ENCODE results near the gene SPSB1.

The SPSB1 gene

DNA sequence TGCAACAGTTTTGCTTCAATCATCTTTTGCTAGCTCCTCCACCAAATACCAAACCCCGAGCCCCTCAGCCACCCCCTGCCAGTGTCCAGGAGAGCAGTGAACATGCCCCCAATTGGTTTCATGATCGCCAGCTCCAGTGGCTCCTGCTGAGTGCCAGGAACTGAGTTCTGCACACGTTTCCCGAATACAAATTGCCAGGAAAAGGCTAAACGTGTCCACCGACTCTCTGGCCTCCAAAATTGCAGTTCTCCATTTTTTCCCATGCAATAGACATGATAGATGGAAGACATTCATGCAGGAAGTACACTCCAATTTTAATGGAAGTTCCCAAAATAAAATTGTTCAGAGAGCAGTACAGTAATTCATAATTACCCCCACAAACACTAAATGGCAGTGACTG is 101.3 kb downstream of the SPSB1 start:
- H3K4me1 ChIP-seq (ENCODE audit: insufficient read depth, insufficient read length) = peaks cover 6% of the 10 kb centered on the region
- H3K9me3 ChIP-seq (ENCODE audit: insufficient read depth, low read length) = peaks cover 8% of the 10 kb centered on the region; the same call in 1 of the 2 replicates
- H3K9ac ChIP-seq (ENCODE audit: insufficient read length, low read depth) = no peak overlapping the region
- no peaks in the 10 kb centered on the region for H3K27me3 ChIP-seq (ENCODE audit: insufficient read depth, insufficient read length)
- no peaks in the 10 kb centered on the region for H3K36me3 ChIP-seq (ENCODE audit: insufficient read depth, insufficient read length, low read length)
- TF ChIP-seq SUZ12 (IDR thresholded peaks at IDR 0.05; ENCODE audit: extremely low read depth, insufficient read depth, insufficient read length) = no peak
- no peak for TF ChIP-seq ZNF274 (IDR thresholded peaks at IDR 0.05; ENCODE audit: low read depth, low read length)
- no peak for TF ChIP-seq YY1 (IDR thresholded peaks at IDR 0.05; ENCODE audit: insufficient read depth, insufficient read length)
- H3K4me3 ChIP-seq (ENCODE audit: insufficient read length, low read depth) = no peak overlapping the region
- DNase-seq (ENCODE audit: low read depth, low spot score) = no peak

DNA sequence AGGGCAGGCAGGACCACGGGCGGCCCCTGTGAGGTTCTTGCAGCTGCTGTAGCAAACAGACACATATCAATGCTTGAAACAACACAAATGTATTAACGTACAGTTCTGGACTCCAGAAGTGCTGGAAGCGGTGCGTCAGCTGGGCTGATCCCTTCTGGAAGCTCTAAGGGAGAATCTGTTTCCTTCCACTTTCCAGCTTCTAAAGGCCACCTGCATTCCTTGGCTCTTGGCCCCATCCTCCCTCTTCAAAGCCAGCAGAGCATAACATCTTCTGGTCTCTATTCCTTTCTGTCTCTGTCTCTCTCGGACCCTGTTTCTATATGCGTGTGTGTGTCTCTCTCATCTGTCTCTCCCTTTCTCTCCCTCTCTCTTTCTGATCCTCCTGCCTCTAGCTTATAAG is 102.3 kb downstream of the SPSB1 start:
- Histone ChIP-seq H3K4me3 (ENCODE audit: insufficient read length, low read depth) (no peak overlapping the region), H3K27me3 (ENCODE audit: insufficient read depth, insufficient read length) (no peaks in the 10 kb centered on the region), H3K9me3 (ENCODE audit: insufficient read depth, low read length) (peaks cover 8% of the 10 kb centered on the region; the same call in 1 of the 2 replicates), H3K9ac (ENCODE audit: insufficient read length, low read depth) (no peak overlapping the region), H3K4me1 (ENCODE audit: insufficient read depth, insufficient read length) (peaks cover 10% of the 10 kb centered on the region), H3K36me3 (ENCODE audit: insufficient read depth, insufficient read length, low read length) (no peaks in the 10 kb centered on the region)
- no peak for TF ChIP-seq ZNF274 (IDR thresholded peaks at IDR 0.05; ENCODE audit: low read depth, low read length)
- no peak for TF ChIP-seq SUZ12 (IDR thresholded peaks at IDR 0.05; ENCODE audit: extremely low read depth, insufficient read depth, insufficient read length)
- no peak for TF ChIP-seq YY1 (IDR thresholded peaks at IDR 0.05; ENCODE audit: insufficient read depth, insufficient read length)
- no peak for DNase-seq (ENCODE audit: low read depth, low spot score)

DNA sequence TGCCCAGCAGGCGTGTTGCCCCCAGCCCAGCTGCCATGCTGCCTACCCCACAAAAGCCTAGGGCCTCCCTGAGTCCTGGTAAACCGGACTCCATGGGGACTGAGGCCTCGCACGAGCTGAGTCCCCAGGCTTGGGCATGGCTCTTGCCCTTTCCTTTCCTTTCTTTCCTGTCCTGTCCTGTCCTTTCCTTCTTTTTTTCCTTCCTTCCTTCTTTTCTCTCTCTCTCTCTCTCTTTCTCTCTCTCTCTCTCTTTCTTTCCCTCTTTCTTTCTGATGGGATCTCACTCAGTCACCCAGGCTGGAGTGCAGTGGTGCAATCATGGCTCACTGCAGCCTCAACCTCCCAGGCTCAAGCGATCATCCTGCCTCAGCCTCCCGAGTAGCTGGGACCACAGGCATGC is 104.4 kb downstream of the SPSB1 start:
- peaks cover 8% of the 10 kb centered on the region; the same call in 1 of the 2 replicates for H3K9me3 ChIP-seq (ENCODE audit: insufficient read depth, low read length)
- H3K9ac ChIP-seq (ENCODE audit: insufficient read length, low read depth) = no peak overlapping the region
- H3K36me3 ChIP-seq (ENCODE audit: insufficient read depth, insufficient read length, low read length) = no peaks in the 10 kb centered on the region
- no peaks in the 10 kb centered on the region for H3K27me3 ChIP-seq (ENCODE audit: insufficient read depth, insufficient read length)
- no peak for TF ChIP-seq SUZ12 (IDR thresholded peaks at IDR 0.05; ENCODE audit: extremely low read depth, insufficient read depth, insufficient read length)
- TF ChIP-seq ZNF274 (IDR thresholded peaks at IDR 0.05; ENCODE audit: low read depth, low read length) = no peak
- TF ChIP-seq YY1 (IDR thresholded peaks at IDR 0.05; ENCODE audit: insufficient read depth, insufficient read length) = no peak
- H3K4me3 ChIP-seq (ENCODE audit: insufficient read length, low read depth) = no peak overlapping the region
- DNase-seq (ENCODE audit: low read depth, low spot score) = no peak
- peaks cover 10% of the 10 kb centered on the region for H3K4me1 ChIP-seq (ENCODE audit: insufficient read depth, insufficient read length)

DNA sequence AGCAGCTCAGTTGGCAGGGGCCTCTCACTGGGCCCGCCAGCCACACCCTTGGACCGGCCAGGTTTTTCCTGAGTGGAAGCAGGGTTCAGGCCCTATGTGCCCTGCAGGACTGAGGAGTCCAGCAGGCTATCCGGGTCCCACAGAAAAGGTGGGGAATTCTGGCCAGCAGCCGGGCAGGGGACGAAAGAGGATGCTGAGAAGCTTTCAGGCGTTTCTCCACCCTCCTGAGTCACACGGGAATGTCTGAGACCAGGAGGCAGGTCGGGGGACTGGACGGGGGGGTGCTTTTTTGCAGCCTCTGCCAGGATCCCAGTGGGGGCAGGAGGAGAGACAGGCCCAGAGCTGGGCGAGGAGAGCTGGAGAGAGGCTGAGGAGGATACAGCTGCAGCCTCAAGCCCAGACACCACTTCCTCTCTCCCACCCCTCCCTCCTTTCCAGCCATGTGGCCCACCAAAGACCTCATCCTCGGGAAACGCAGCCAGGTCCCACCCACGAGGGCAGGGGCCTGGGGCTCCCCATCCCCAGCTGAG is 105.4 kb downstream of the SPSB1 start:
- peak overlapping the region; percentile 1 for H3K9ac ChIP-seq (ENCODE audit: insufficient read length, low read depth)
- no peak overlapping the region for H3K4me3 ChIP-seq (ENCODE audit: insufficient read length, low read depth)
- no peaks in the 10 kb centered on the region for H3K27me3 ChIP-seq (ENCODE audit: insufficient read depth, insufficient read length)
- H3K36me3 ChIP-seq (ENCODE audit: insufficient read depth, insufficient read length, low read length) = no peaks in the 10 kb centered on the region
- peaks cover 8% of the 10 kb centered on the region; the same call in 1 of the 2 replicates for H3K9me3 ChIP-seq (ENCODE audit: insufficient read depth, low read length)
- no peak for TF ChIP-seq YY1 (IDR thresholded peaks at IDR 0.05; ENCODE audit: insufficient read depth, insufficient read length)
- no peak for TF ChIP-seq ZNF274 (IDR thresholded peaks at IDR 0.05; ENCODE audit: low read depth, low read length)
- TF ChIP-seq SUZ12 (IDR thresholded peaks at IDR 0.05; ENCODE audit: extremely low read depth, insufficient read depth, insufficient read length) = no peak
- H3K4me1 ChIP-seq (ENCODE audit: insufficient read depth, insufficient read length) = peaks cover 10% of the 10 kb centered on the region
- DNase-seq (ENCODE audit: low read depth, low spot score) = no peak

DNA sequence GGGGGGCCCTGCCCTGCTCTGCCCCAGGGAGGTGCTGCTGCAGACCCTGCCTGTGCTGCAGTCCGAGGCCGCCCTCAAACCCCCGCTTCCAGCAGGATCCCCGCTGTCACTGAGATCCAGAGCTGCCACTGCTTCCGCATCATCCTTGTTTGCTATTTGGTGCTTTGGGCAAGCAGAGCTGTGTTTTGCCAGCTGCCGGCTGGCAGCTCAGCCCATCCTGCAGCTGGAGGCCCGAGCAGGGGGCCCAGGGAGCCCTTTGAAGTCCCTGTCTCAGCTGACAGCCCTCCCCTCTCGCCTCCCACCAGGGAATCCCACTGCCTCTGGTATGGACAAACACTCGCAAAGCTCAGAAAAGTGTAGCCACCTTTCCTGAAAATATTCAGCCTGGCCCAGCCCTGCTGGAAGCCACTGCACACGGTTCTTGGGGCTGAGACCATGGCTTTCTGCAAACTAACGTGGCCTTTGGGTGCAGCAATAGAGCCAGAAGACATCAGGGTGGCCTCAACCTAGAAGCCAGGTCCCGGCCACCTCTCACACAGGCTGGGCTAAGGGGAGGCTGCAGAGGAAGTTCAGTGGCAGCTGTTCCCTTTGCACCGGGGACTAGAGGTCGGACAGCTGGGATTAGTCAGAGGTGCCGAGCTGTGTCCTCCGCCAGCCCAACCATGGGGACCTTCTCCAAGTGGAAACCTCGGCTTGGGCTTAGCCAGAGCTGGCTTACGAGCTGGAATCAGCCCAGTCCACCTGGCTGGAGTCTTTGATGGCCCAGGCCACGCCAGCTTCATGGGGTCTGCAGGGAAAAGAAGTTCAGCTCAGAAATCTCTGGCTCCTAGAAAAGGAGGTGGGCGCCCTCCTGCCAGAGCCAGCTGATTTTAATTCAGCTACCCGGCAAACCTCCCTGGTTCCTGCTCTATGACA is 107.1 kb downstream of the SPSB1 start:
- Histone ChIP-seq H3K9ac (ENCODE audit: insufficient read length, low read depth) (no peak overlapping the region), H3K4me1 (ENCODE audit: insufficient read depth, insufficient read length) (peaks cover 10% of the 10 kb centered on the region), H3K27me3 (ENCODE audit: insufficient read depth, insufficient read length) (no peaks in the 10 kb centered on the region), H3K36me3 (ENCODE audit: insufficient read depth, insufficient read length, low read length) (no peaks in the 10 kb centered on the region), H3K4me3 (ENCODE audit: insufficient read length, low read depth) (no peak overlapping the region), H3K9me3 (ENCODE audit: insufficient read depth, low read length) (peaks cover 7% of the 10 kb centered on the region; the same call in 1 of the 2 replicates)
- TF ChIP-seq SUZ12 (IDR thresholded peaks at IDR 0.05; ENCODE audit: extremely low read depth, insufficient read depth, insufficient read length) (no peak), YY1 (IDR thresholded peaks at IDR 0.05; ENCODE audit: insufficient read depth, insufficient read length) (no peak), ZNF274 (IDR thresholded peaks at IDR 0.05; ENCODE audit: low read depth, low read length) (no peak)
- DNase-seq (ENCODE audit: low read depth, low spot score) = no peak

DNA sequence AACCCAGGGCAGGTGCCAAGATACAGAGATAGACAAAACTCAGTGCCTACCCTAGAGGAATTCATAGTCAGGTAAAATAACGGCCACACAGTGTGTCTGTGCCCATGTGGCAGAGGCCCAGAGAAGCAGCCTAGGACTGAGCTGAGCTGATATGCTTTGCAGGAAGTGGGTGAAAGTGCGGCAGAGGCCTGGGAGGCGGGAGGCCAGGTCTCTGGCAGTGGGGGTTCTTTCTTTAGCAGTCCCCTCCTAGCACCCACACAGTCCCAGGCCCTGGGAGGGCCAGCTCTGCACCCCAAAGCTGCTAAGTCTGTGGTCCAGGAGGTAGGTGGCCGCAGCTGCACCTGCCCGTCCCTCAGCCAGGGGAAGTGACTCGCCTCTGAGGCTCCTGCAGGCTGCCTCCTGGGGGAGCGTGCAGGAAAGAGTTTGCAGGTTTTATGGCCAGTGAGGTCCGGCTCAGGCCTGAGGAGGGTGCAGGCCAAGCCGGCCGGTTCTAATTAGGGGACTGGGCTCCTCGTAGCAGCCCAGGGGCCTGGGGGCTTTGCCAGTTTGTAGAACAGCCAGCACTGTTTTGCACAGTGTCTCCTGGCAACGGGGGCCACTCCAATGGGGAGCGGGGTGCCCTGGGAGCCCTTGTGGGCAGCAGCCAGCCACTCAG is 107.9 kb downstream of the SPSB1 start:
- Histone ChIP-seq H3K27me3 (ENCODE audit: insufficient read depth, insufficient read length) (no peaks in the 10 kb centered on the region), H3K9me3 (ENCODE audit: insufficient read depth, low read length) (no peaks in the 10 kb centered on the region), H3K4me3 (ENCODE audit: insufficient read length, low read depth) (no peak overlapping the region), H3K9ac (ENCODE audit: insufficient read length, low read depth) (no peak overlapping the region), H3K36me3 (ENCODE audit: insufficient read depth, insufficient read length, low read length) (no peaks in the 10 kb centered on the region), H3K4me1 (ENCODE audit: insufficient read depth, insufficient read length) (peaks cover 10% of the 10 kb centered on the region)
- TF ChIP-seq YY1 (IDR thresholded peaks at IDR 0.05; ENCODE audit: insufficient read depth, insufficient read length) (no peak), ZNF274 (IDR thresholded peaks at IDR 0.05; ENCODE audit: low read depth, low read length) (no peak), SUZ12 (IDR thresholded peaks at IDR 0.05; ENCODE audit: extremely low read depth, insufficient read depth, insufficient read length) (no peak)
- DNase-seq (ENCODE audit: low read depth, low spot score) = no peak

DNA sequence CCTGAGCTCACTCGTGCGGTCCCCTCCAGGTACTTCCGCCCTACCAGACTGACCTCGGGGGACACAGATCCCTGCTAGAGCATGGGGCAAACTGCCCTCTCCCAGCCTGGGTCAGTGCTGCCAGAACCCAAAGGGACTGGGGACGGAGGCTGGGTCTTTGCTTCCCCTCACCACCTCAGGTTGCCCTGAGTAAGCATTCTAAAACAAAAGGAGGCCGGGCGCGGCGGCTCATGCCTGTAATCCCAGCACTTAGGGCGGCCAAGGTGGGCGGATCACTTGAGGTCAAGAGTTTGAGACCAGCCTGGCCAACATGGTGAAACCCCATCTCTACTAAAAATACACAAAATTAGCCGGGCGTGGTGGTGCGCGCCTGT is 108.4 kb downstream of the SPSB1 start:
- TF ChIP-seq SUZ12 (IDR thresholded peaks at IDR 0.05; ENCODE audit: extremely low read depth, insufficient read depth, insufficient read length) (no peak), ZNF274 (IDR thresholded peaks at IDR 0.05; ENCODE audit: low read depth, low read length) (no peak), YY1 (IDR thresholded peaks at IDR 0.05; ENCODE audit: insufficient read depth, insufficient read length) (no peak)
- Histone ChIP-seq H3K4me3 (ENCODE audit: insufficient read length, low read depth) (no peak overlapping the region), H3K9ac (ENCODE audit: insufficient read length, low read depth) (no peak overlapping the region), H3K27me3 (ENCODE audit: insufficient read depth, insufficient read length) (no peaks in the 10 kb centered on the region), H3K36me3 (ENCODE audit: insufficient read depth, insufficient read length, low read length) (no peaks in the 10 kb centered on the region), H3K4me1 (ENCODE audit: insufficient read depth, insufficient read length) (peaks cover 10% of the 10 kb centered on the region), H3K9me3 (ENCODE audit: insufficient read depth, low read length) (no peaks in the 10 kb centered on the region)
- no peak for DNase-seq (ENCODE audit: low read depth, low spot score)

Data from NT2/D1 (cell line).